H1 (cell line): ENCODE data around the gene LRRC46. TPM values are rescaled to one million over a fixed set of nuclear protein-coding genes. Genes with fewer than 3 reads are reported as not detected.

Experiments
- polyA plus RNA-seq, 7 experiments: library from polyadenylated mRNA; depleted of rRNA in 3 of 7; stranded (reverse) in 5 of 7; unstranded in 2 of 7; fragments of >200 nt in 5 of 7; fragments of 200-250 nt in 2 of 7; gene quantifications; 1 replicate in 5 of 7; 2 replicates in 1 of 7; 4 replicates in 1 of 7; pipeline versions ENCODE4 v1.2.1 to v1.2.3, GENCODE V29; 2011 to 2013; ENCODE audit warnings: missing spikeins in 2 of 7, mixed read lengths in 2 of 7
- total RNA-seq: library from RNA; stranded (reverse); fragmentation: NEBNext Ultra II Directional; extraction: Animal tissue kit (Norgen Biotek cat#: 25700); gene quantifications from 2 replicates; pipeline ENCODE4 v1.2.1, GENCODE V29; 2021

Gene LRRC46
- total and polyA plus RNA-seq, 2 of the 8 experiments (the other 6 are each of a cell fraction or from before 2014, with no cell fraction given) = 0.18 TPM; not detected in 1

Other genes with a start within 250 kb of the LRRC46 start
- 625 and 635 TPM in 2 replicates for gene KPNB1, start 181.8 kb upstream of the LRRC46 start, total RNA-seq
- 142 and 171 TPM in 2 replicates for gene KPNB1, start 181.8 kb upstream of the LRRC46 start, polyA plus RNA-seq (2011; rRNA removed)
- 15.1 and 16.7 TPM in 2 replicates for gene TBKBP1, start 137.5 kb upstream of the LRRC46 start, total RNA-seq
- 6.3 and 9.3 TPM in 2 replicates for gene TBKBP1, start 137.5 kb upstream of the LRRC46 start, polyA plus RNA-seq (2011; rRNA removed)
- gene TBX21, start 98.4 kb upstream of the LRRC46 start, total RNA-seq = not detected in 2 replicates
- 0.05 TPM in 1 of 2 replicates, not detected in the other for gene TBX21, start 98.4 kb upstream of the LRRC46 start, polyA plus RNA-seq (2011; rRNA removed)
- 8.9 and 9.6 TPM in 2 replicates for gene OSBPL7, start 9.9 kb upstream of the LRRC46 start, total RNA-seq
- 7.2 and 10.0 TPM in 2 replicates for gene OSBPL7, start 9.9 kb upstream of the LRRC46 start, polyA plus RNA-seq (2011; rRNA removed)
- gene MRPL10, start 129 bp upstream of the LRRC46 start, total RNA-seq = 83.0 and 85.3 TPM in 2 replicates
- gene MRPL10, start 129 bp upstream of the LRRC46 start, polyA plus RNA-seq (2011; rRNA removed) = 213 and 214 TPM in 2 replicates
- gene SCRN2, start 9.6 kb downstream of the LRRC46 start, total RNA-seq = 24.4 and 27.4 TPM in 2 replicates
- 42.3 and 61.1 TPM in 2 replicates for gene SCRN2, start 9.6 kb downstream of the LRRC46 start, polyA plus RNA-seq (2011; rRNA removed)
- 1.5 and 1.6 TPM in 2 replicates for gene SP6, start 19.5 kb downstream of the LRRC46 start, total RNA-seq
- 1.2 and 1.5 TPM in 2 replicates for gene SP6, start 19.5 kb downstream of the LRRC46 start, polyA plus RNA-seq (2011; rRNA removed)
- gene SP2, start 64.6 kb downstream of the LRRC46 start, total RNA-seq = 11.0 and 13.8 TPM in 2 replicates
- gene SP2, start 64.6 kb downstream of the LRRC46 start, polyA plus RNA-seq (2011; rRNA removed) = 5.6 and 9.5 TPM in 2 replicates
- 7.0 and 8.8 TPM in 2 replicates for gene PNPO, start 109.9 kb downstream of the LRRC46 start, total RNA-seq
- 7.5 and 8.1 TPM in 2 replicates for gene PNPO, start 109.9 kb downstream of the LRRC46 start, polyA plus RNA-seq (2011; rRNA removed)
- 0.26 and 0.34 TPM in 2 replicates for gene PRR15L, start 126.2 kb downstream of the LRRC46 start, total RNA-seq
- 1.1 TPM in 2 replicates for gene PRR15L, start 126.2 kb downstream of the LRRC46 start, polyA plus RNA-seq (2011; rRNA removed)
- gene CDK5RAP3, start 139.4 kb downstream of the LRRC46 start, total RNA-seq = 88.2 and 97.6 TPM in 2 replicates
- 93.2 and 119 TPM in 2 replicates for gene CDK5RAP3, start 139.4 kb downstream of the LRRC46 start, polyA plus RNA-seq (2011; rRNA removed)
- gene COPZ2, start 206.1 kb downstream of the LRRC46 start, total RNA-seq = not detected in 2 replicates
- 0.24 and 0.25 TPM in 2 replicates for gene COPZ2, start 206.1 kb downstream of the LRRC46 start, polyA plus RNA-seq (2011; rRNA removed)
- gene NFE2L1, start 216.7 kb downstream of the LRRC46 start, total RNA-seq = 140 and 148 TPM in 2 replicates
- 143 and 173 TPM in 2 replicates for gene NFE2L1, start 216.7 kb downstream of the LRRC46 start, polyA plus RNA-seq (2011; rRNA removed)